OCI-LY7 (cell line): ENCODE measurements around the gene ATP11C. TPM values are rescaled to one million over a fixed set of nuclear protein-coding genes. Genes with fewer than 3 reads are reported as not detected.

Experiments used
- BruUV-seq: library from RNA; stranded (reverse); fragments of 400-500 nt; replicated peaks from 2 replicates; lab custom pipeline; 2021; lab: Mats Ljungman, UMichigan
- CTCF ChIA-PET: fragments of 300-600 bp; sonication (Branson Sonifier 250); formaldehyde crosslinking; loops from one replicate; lab custom pipeline; 2022; ENCODE audit warnings: antibody characterized with exemption; ENCODE audit not compliant: unreplicated experiment; lab: Charles Lee
- POLR2A ChIA-PET: fragments of 300-600 bp; sonication (Branson Sonifier 250); formaldehyde crosslinking; loops from one replicate; lab custom pipeline; 2022; ENCODE audit warnings: antibody characterized with exemption; lab: Charles Lee
- DNase-seq: peaks from one replicate; pipeline ENCODE4 v3.0.0-alpha.2; 2015; ENCODE audit warnings: low spot score
- H2AFZ ChIP-seq: fragments of 200-600 bp; sonication (generic), shearing (Covaris generic); 2 replicates; pipeline ENCODE4 v1.6.1; 2014; ENCODE audit warnings: mild to moderate bottlenecking, antibody characterized with exemption, low read length, moderate library complexity
- H3K27ac ChIP-seq: fragments of 200-600 bp; sonication (generic); 2 replicates; pipeline ENCODE4 v1.5.1; 2014; ENCODE audit warnings: mixed run types, low read depth, mild to moderate bottlenecking, moderate library complexity, low read length, inconsistent platforms; ENCODE audit not compliant: poor library complexity, severe bottlenecking
- H3K36me3 ChIP-seq: fragments of 200-600 bp; sonication (generic); 2 replicates; pipeline ENCODE4 v1.6.1; 2014; ENCODE audit warnings: mild to moderate bottlenecking, antibody characterized with exemption, low read length, moderate library complexity, mixed read lengths; ENCODE audit not compliant: insufficient read depth
- H3K4me1 ChIP-seq: fragments of 200-600 bp; sonication (generic); 2 replicates; pipeline ENCODE4 v1.5.1; 2014; ENCODE audit warnings: mild to moderate bottlenecking, low read length; ENCODE audit not compliant: insufficient read depth, poor library complexity, severe bottlenecking
- H3K4me2 ChIP-seq: fragments of 200-600 bp; sonication (generic); 2 replicates; pipeline ENCODE4 v1.6.1; 2014; ENCODE audit warnings: mild to moderate bottlenecking, low read length
- H3K4me3 ChIP-seq: fragments of 200-600 bp; sonication (generic); 2 replicates; pipeline ENCODE4 v1.5.1; 2014; ENCODE audit warnings: mild to moderate bottlenecking, low read depth, low read length; ENCODE audit not compliant: poor library complexity, severe bottlenecking
- H3K79me2 ChIP-seq: fragments of 200-600 bp; sonication (generic); 2 replicates; pipeline ENCODE4 v1.6.1; 2016; ENCODE audit warnings: low read depth, mild to moderate bottlenecking, low read length, moderate library complexity, mixed read lengths; ENCODE audit not compliant: insufficient read depth
- H3K9me2 ChIP-seq: fragments of 200-600 bp; sonication (generic); 2 replicates; pipeline ENCODE4 v1.6.1; 2016; ENCODE audit warnings: mild to moderate bottlenecking, low read length, mixed read lengths; ENCODE audit not compliant: insufficient read depth
- H3K9me3 ChIP-seq: fragments of 200-600 bp; sonication (generic); 2 replicates; pipeline ENCODE4 v1.6.1; 2014; ENCODE audit warnings: mild to moderate bottlenecking, mixed run types, low read length, mixed read lengths
- H4K20me1 ChIP-seq: fragments of 200-600 bp; sonication (generic); 2 replicates; pipeline ENCODE4 v1.6.1; 2014; ENCODE audit warnings: mild to moderate bottlenecking, antibody characterized with exemption, low read length, moderate library complexity, mixed read lengths; ENCODE audit not compliant: insufficient read depth
- EZH2phosphoT487 ChIP-seq: fragments of 200-600 bp; sonication (generic); IDR thresholded peaks from 2 replicates; pipeline ENCODE4 v1.6.1; 2018; ENCODE audit warnings: low read depth, borderline replicate concordance, mild to moderate bottlenecking, mixed run types, antibody characterized with exemption, low read length, moderate library complexity, mixed read lengths
- intact Hi-C: fragments of 100-400 bp; cut with micrococcal nuclease; formaldehyde crosslinking; loops from one replicate; pipeline ENCODE4 v1.10.0; 2022; ENCODE audit not compliant: unreplicated experiment
- total RNA-seq, 2 experiments: library from RNA; depleted of rRNA in 1 of 2; stranded (reverse); fragments of >200 nt in 1 of 2; shearing (Covaris generic) in 1 of 2; gene quantifications; 2 replicates each; pipeline ENCODE4 v1.2.3, GENCODE V29; 2014 to 2022
- TF ChIP-seq, protein P1 (sequence below): fragments of 200-600 bp; sonication (generic); conservative IDR thresholded peaks from 2 replicates; pipeline ENCODE4 v1.5.1; 2014; ENCODE audit warnings: mild to moderate bottlenecking, antibody characterized with exemption, low read length, moderate library complexity, mixed read lengths

Gene ATP11C
- total RNA-seq, 2 experiments from 2014 or later = 20.9 to 25.2 TPM

DNA sequence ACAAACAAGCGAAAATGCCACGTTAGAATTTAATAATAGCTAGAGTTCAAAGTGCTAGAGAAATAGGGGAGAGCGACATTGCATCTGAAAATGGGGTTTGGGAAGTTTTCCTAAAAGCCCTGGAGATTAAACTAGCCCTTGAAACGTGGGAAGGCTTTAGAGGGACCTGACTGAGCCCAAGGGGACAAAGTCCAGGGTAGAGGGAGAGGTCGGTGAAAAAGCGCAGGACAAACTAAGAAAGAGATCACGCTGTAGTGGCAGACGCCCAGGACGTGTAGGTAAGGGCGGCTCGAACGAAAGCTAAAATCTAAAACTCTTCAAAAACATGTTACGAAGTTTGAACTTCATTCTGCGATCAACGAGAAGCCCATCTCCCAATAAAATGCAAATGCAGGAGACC, 1.1 kb upstream of the ATP11C start:
- intact Hi-C loops = loop anchor here (2.0 kb wide), 1 partner anchor 379 kb away; no protein-coding TSS in a partner anchor
- no TSS peak for BruUV-seq
- H3K4me3 ChIP-seq = peak overlapping the region; percentile 81

DNA sequence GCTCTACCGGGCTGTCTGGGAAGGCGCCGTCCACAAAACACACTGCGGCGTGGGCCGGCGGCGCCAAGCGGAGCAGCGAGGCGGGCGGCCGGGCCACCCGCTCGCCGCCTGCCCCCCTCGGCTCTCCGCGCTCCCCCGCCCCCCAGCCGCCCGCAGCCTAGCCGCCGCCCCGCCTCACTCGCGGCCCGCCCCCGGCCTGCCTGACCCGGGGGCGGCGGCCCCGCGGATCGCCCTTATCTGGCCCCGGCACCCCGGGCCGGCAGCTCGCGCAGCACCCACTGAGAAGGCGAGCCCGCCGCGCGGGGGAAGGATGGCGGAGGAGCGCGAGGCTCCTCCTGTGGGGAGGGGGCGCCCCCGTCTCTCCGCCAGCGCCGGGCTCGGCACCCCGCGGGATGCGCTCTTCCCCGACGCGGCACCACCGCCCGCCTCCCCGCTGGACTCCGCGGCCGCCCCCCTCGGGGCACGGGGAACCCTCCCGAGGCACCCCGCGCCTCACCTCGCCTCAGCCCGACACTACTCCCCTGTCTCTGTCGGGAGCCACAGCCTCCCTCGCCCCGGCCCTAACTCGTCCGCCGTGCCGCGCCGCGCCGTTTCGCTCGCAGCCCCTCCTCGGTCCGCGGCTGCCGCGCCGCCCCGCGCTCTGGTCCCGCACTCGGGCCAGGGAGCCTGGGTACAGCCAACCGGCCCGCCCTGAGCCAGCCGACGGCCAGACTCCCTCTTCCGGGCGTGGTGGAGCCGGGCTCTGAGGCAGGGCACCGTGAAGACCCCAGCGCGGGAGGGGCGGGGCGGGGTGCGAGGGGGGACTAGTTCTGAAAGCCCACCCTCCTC, 566 bp downstream of the ATP11C start:
- peaks cover 37% of the 10 kb centered on the region for H3K79me2 ChIP-seq
- BruUV-seq = no TSS peak
- CTCF ChIA-PET = interaction anchor here (0.6 kb wide), 1 partner anchor 372 kb away, joined by 3 read pairs; no protein-coding TSS in a partner anchor
- DNase-seq = peak; percentile 45
- peaks cover 31% of the 10 kb centered on the region for H3K4me1 ChIP-seq
- H3K9me3 ChIP-seq = no peaks in the 10 kb centered on the region
- peak overlapping the region; percentile 88 for H3K4me2 ChIP-seq
- no peaks in the 10 kb centered on the region for H3K9me2 ChIP-seq
- H3K27ac ChIP-seq = peak overlapping the region; percentile 82
- TF ChIP-seq, protein P1, sequence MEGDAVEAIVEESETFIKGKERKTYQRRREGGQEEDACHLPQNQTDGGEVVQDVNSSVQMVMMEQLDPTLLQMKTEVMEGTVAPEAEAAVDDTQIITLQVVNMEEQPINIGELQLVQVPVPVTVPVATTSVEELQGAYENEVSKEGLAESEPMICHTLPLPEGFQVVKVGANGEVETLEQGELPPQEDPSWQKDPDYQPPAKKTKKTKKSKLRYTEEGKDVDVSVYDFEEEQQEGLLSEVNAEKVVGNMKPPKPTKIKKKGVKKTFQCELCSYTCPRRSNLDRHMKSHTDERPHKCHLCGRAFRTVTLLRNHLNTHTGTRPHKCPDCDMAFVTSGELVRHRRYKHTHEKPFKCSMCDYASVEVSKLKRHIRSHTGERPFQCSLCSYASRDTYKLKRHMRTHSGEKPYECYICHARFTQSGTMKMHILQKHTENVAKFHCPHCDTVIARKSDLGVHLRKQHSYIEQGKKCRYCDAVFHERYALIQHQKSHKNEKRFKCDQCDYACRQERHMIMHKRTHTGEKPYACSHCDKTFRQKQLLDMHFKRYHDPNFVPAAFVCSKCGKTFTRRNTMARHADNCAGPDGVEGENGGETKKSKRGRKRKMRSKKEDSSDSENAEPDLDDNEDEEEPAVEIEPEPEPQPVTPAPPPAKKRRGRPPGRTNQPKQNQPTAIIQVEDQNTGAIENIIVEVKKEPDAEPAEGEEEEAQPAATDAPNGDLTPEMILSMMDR = no peak
- no peak for TF ChIP-seq EZH2phosphoT487
- intact Hi-C loops = loop anchor here (2.0 kb wide), 1 partner anchor 377 kb away; no protein-coding TSS in a partner anchor
- no peaks in the 10 kb centered on the region for H3K36me3 ChIP-seq
- peak overlapping the region; percentile 81 for H3K4me3 ChIP-seq
- H4K20me1 ChIP-seq = peaks cover 9% of the 10 kb centered on the region; the same call in 1 of the 2 replicates
- POLR2A ChIA-PET = no interaction called here
- H2AFZ ChIP-seq = peak overlapping the region; percentile 19; the same call in 1 of the 2 replicates

More for the DNA sequence above, 1.1 kb upstream of the ATP11C start:
- CTCF ChIA-PET = no interaction called here
- Histone ChIP-seq H3K9me3 (no peaks in the 10 kb centered on the region), H3K4me2 (peak overlapping the region; percentile 98), H3K27ac (peak overlapping the region; percentile 82), H3K36me3 (no peaks in the 10 kb centered on the region), H2AFZ (peak overlapping the region; percentile 89), H3K9me2 (no peaks in the 10 kb centered on the region), H3K79me2 (peaks cover 23% of the 10 kb centered on the region), H3K4me1 (peaks cover 31% of the 10 kb centered on the region), H4K20me1 (peaks cover 9% of the 10 kb centered on the region; the same call in 1 of the 2 replicates)
- POLR2A ChIA-PET = interaction anchor here (1.2 to 1.3 kb wide), 4 partner anchors 89 to 377 kb away, joined by 3 to 9 read pairs (median 4); no protein-coding TSS in a partner anchor
- TF ChIP-seq EZH2phosphoT487 = no peak
- TF ChIP-seq, protein P1 = no peak
- no peak for DNase-seq
